ENCODE data around the gene RAB31.

GRCh38 chr18:9871244-9871746 lies 163.2 kb downstream of the RAB31 start:
- TF ChIP-seq POLR2A (IDR thresholded peaks at IDR 0.05) = no peak
- TF ChIP-seq CTCF (IDR thresholded peaks at IDR 0.05) = no peak
